Activated CD8-positive, alpha-beta memory T cell treated with anti-CD3 and anti-CD28 coated beads for 48 hours (primary cell): ENCODE measurements around the gene TBCCD1.
A peak's percentile ranks its signal among the peaks of the same experiment; 100 is the strongest.
"Not testable (repeated sequence)": the region's sequence is repeated elsewhere in the genome, so short reads cannot be mapped to it uniquely, and the experiment has no call there.

Experiments
- DNase-seq, 3 experiments: peaks; one replicate each; pipeline ENCODE4 v3.0.0-alpha.2; 2020; ENCODE audit warnings: low read depth in 2 of 3, low spot score in 2 of 3

Gene TBCCD1

GRCh38 chr3:186596568-186597287 is 29.6 kb upstream of the TBCCD1 start:
- DNase-seq: no peak

GRCh38 chr3:186594591-186595113 is 27.5 kb upstream of the TBCCD1 start:
- no peak for DNase-seq

GRCh38 chr3:186593862-186594261 is 26.7 kb upstream of the TBCCD1 start:
- no peak for DNase-seq

GRCh38 chr3:186592682-186593081 is 25.5 kb upstream of the TBCCD1 start:
- no peak for DNase-seq

GRCh38 chr3:186590580-186591295 is 23.6 kb upstream of the TBCCD1 start:
- DNase-seq: no peak

- DNase-seq: no peak
Observed at GRCh38 chr3:186589856-186590579, 22.9 kb upstream of the TBCCD1 start.

- no peak for DNase-seq
Observed at GRCh38 chr3:186589121-186589520, 22.0 kb upstream of the TBCCD1 start.

GRCh38 chr3:186588632-186589031 is 21.5 kb upstream of the TBCCD1 start:
- no peak for DNase-seq

- no peak for DNase-seq
Observed at GRCh38 chr3:186587183-186587582, 20.0 kb upstream of the TBCCD1 start.

- not testable (repeated sequence) for DNase-seq
Observed at GRCh38 chr3:186586245-186586644, 19.1 kb upstream of the TBCCD1 start.

GRCh38 chr3:186583831-186584230 is 16.7 kb upstream of the TBCCD1 start:
- no peak for DNase-seq

- no peak for DNase-seq
Observed at GRCh38 chr3:186582541-186582940, 15.4 kb upstream of the TBCCD1 start.

GRCh38 chr3:186580785-186581184 is 13.6 kb upstream of the TBCCD1 start:
- DNase-seq: no peak

- DNase-seq: no peak
Observed at GRCh38 chr3:186577521-186577920, 10.4 kb upstream of the TBCCD1 start.

GRCh38 chr3:186571644-186572013 is 4.5 kb upstream of the TBCCD1 start:
- DNase-seq: no peak

- no peak for DNase-seq
Observed at GRCh38 chr3:186570941-186571643, 4.0 kb upstream of the TBCCD1 start.

GRCh38 chr3:186570096-186570940 is 3.2 kb upstream of the TBCCD1 start, which contains the start of gene DNAJB11:
Gene DNAJB11 (plus strand): TSS chr3:186570720. CDS start chr3:186570898, 178 bp downstream.
- peak; percentile 88 to 97 (median 95) for DNase-seq

GRCh38 chr3:186569779-186570095 is 2.6 kb upstream of the TBCCD1 start:
- DNase-seq: no peak

- DNase-seq: not testable (repeated sequence)
Observed at GRCh38 chr3:186569361-186569760, 2.2 kb upstream of the TBCCD1 start.

GRCh38 chr3:186566772-186567071 is 417 bp downstream of the TBCCD1 start:
- no peak for DNase-seq

GRCh38 chr3:186564586-186564985 is 2.6 kb downstream of the TBCCD1 start:
- DNase-seq: no peak
